Astrocyte (in vitro differentiated cells and primary cell): ENCODE measurements around the gene RUNX1.

Experiments used
- EZH2 ChIP-seq: IDR thresholded peaks from 2 replicates; pipeline ENCODE4 v1.6.1; 2012; ENCODE audit warnings: mild to moderate bottlenecking, low read length, inconsistent platforms; ENCODE audit not compliant: insufficient read depth
- TF ChIP-seq, protein P1 (sequence below): IDR thresholded peaks from 2 replicates; pipeline ENCODE4 v1.5.1; 2011; ENCODE audit warnings: low read depth, mild to moderate bottlenecking, inconsistent platforms, low read length, moderate library complexity; ENCODE audit not compliant: insufficient read depth

DNA sequence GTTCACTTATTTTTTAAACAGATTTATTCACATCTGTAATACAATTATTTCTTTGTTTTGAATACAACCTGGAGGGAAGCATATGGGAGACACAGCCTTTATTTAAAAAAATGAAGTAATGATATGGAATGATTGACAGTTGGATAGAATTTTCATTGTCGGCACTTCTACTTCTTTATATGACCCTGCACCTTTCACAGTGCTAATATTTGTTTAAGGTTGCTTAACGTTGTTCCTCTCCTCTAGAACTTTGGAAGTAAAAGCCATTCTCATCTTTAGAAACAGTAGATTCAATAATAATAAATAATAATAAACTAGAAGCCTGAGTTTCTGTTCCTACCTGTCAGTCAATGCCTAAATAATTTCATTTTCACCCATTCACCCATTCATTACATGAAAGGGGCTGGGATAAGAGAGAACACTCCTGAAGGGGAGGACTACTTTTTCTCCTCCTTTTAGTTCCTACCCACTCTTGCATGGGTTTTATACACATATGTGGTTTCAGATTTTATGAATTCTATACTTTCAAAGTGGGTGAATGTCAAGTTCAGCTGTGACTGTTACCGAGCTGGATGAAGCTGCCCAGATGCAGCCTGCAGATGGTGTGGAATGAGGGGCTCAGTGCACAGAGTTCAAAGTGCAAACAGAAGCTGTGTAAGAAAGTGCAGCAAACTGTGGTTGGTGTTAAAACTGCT, 9.4 kb downstream of the RUNX1 start:
- TF ChIP-seq, protein P1, sequence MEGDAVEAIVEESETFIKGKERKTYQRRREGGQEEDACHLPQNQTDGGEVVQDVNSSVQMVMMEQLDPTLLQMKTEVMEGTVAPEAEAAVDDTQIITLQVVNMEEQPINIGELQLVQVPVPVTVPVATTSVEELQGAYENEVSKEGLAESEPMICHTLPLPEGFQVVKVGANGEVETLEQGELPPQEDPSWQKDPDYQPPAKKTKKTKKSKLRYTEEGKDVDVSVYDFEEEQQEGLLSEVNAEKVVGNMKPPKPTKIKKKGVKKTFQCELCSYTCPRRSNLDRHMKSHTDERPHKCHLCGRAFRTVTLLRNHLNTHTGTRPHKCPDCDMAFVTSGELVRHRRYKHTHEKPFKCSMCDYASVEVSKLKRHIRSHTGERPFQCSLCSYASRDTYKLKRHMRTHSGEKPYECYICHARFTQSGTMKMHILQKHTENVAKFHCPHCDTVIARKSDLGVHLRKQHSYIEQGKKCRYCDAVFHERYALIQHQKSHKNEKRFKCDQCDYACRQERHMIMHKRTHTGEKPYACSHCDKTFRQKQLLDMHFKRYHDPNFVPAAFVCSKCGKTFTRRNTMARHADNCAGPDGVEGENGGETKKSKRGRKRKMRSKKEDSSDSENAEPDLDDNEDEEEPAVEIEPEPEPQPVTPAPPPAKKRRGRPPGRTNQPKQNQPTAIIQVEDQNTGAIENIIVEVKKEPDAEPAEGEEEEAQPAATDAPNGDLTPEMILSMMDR, result no peak
- TF ChIP-seq EZH2, result no peak
